NCI-H226 (cell line): Measurements from ENCODE around the gene CHST15.
"Not testable (repeated sequence)": the region's sequence is repeated elsewhere in the genome, so short reads cannot be mapped to it uniquely, and the experiment has no call there.

Experiments
- DNase-seq: peaks from one replicate; pipeline ENCODE4 v3.0.0-alpha.2; 2015

CHST15 gene

GRCh38 chr10:124040451-124041188 lies 52.8 kb downstream of the CHST15 start:
- DNase-seq = no peak

- no peak for DNase-seq
Observed at GRCh38 chr10:124039483-124040013, 53.9 kb downstream of the CHST15 start.

- no peak for DNase-seq
Observed at GRCh38 chr10:124037784-124038183, 55.6 kb downstream of the CHST15 start.

GRCh38 chr10:124037286-124037685 lies 56.1 kb downstream of the CHST15 start:
- DNase-seq = no peak

- no peak for DNase-seq
Observed at GRCh38 chr10:124036746-124037145, 56.7 kb downstream of the CHST15 start.

GRCh38 chr10:124035928-124036558 lies 57.4 kb downstream of the CHST15 start:
- DNase-seq = no peak

- DNase-seq = no peak
Observed at GRCh38 chr10:124035306-124035927, 58.0 kb downstream of the CHST15 start.

GRCh38 chr10:124034576-124035305 lies 58.7 kb downstream of the CHST15 start:
- not testable (repeated sequence) for DNase-seq

GRCh38 chr10:124033887-124034218 lies 59.5 kb downstream of the CHST15 start:
- DNase-seq = no peak

GRCh38 chr10:124032971-124033886 lies 60.2 kb downstream of the CHST15 start:
- DNase-seq = no peak

GRCh38 chr10:124032087-124032935 lies 61.1 kb downstream of the CHST15 start:
- no peak for DNase-seq

GRCh38 chr10:124030492-124031110 lies 62.8 kb downstream of the CHST15 start:
- DNase-seq = no peak

GRCh38 chr10:124030061-124030460 lies 63.3 kb downstream of the CHST15 start:
- no peak for DNase-seq

- DNase-seq = no peak
Observed at GRCh38 chr10:124029559-124029958, 63.8 kb downstream of the CHST15 start.

GRCh38 chr10:124028700-124029480 lies 64.5 kb downstream of the CHST15 start:
- no peak for DNase-seq

GRCh38 chr10:124027651-124028050 lies 65.7 kb downstream of the CHST15 start:
- DNase-seq = no peak

- DNase-seq = no peak
Observed at GRCh38 chr10:124027031-124027611, 66.3 kb downstream of the CHST15 start.

GRCh38 chr10:124026589-124026939 lies 66.8 kb downstream of the CHST15 start:
- DNase-seq = no peak
